Spleen (tissue), 13 donors: ENCODE measurements around the gene OR4P4. TPM values are rescaled to one million over a fixed set of nuclear protein-coding genes. Genes with fewer than 3 reads are reported as not detected.

Experiments used
- DNase-seq: peaks from one replicate; pipeline ENCODE4 v3.0.0-alpha.2; 2020
- H3K27ac ChIP-seq, 8 donors: fragments of 200-600 bp; sonication (generic) in 7 of 8; 1 replicate in 4 of 8; 2 replicates in 4 of 8; pipeline versions ENCODE4 v1.5.0 to v1.8.0; 2016 to 2021; ENCODE audit warnings: inconsistent platforms in 4 of 8, mild to moderate bottlenecking in 4 of 8, moderate library complexity in 1 of 8
- H3K27me3 ChIP-seq, 7 donors: fragments of 200-600 bp; sonication (generic) in 6 of 7; replicated peaks in 1 of 7; 1 replicate in 4 of 7; 2 replicates in 3 of 7; pipeline versions ENCODE4 v1.5.0 to v1.8.0; 2016 to 2021; ENCODE audit warnings: inconsistent platforms in 3 of 7, mild to moderate bottlenecking in 1 of 7
- H3K36me3 ChIP-seq, 6 donors: fragments of 200-600 bp; sonication (generic) in 5 of 6; 1 replicate in 4 of 6; 2 replicates in 2 of 6; pipeline versions ENCODE4 v1.5.0 to v1.8.0; 2016 to 2021; ENCODE audit warnings: inconsistent platforms in 2 of 6
- H3K4me1 ChIP-seq, 6 donors: fragments of 200-600 bp; sonication (generic) in 5 of 6; 1 replicate in 3 of 6; 2 replicates in 3 of 6; pipeline versions ENCODE4 v1.5.0 to v1.8.0; 2016 to 2021; ENCODE audit warnings: inconsistent platforms in 3 of 6
- H3K4me3 ChIP-seq, 8 donors: fragments of 200-600 bp; sonication (generic) in 7 of 8; 1 replicate in 4 of 8; 2 replicates in 4 of 8; pipeline versions ENCODE4 v1.5.0 to v1.8.0; 2016 to 2021; ENCODE audit warnings: inconsistent platforms in 4 of 8, mild to moderate bottlenecking in 4 of 8, moderate library complexity in 2 of 8
- H3K9me3 ChIP-seq, 8 donors: fragments of 200-600 bp; sonication (generic) in 7 of 8; 1 replicate in 4 of 8; 2 replicates in 4 of 8; pipeline versions ENCODE4 v1.5.0 to v1.8.0; 2016 to 2021; ENCODE audit warnings: inconsistent platforms in 4 of 8
- CTCF ChIP-seq, 11 experiments: fragments of 200-600 bp in 7 of 11; fragments of 450-650 bp in 4 of 11; sonication (generic) in 4 of 11; IDR thresholded peaks in 8 of 11; conservative IDR thresholded peaks in 3 of 11; 1 replicate in 7 of 11; 2 replicates in 4 of 11; pipeline versions ENCODE4 v1.4.0 to v1.8.0; 2016 to 2021; ENCODE audit warnings: antibody characterized with exemption in 11 of 11, inconsistent platforms in 4 of 11, mild to moderate bottlenecking in 1 of 11
- POLR2A ChIP-seq, 3 donors: fragments of 450-650 bp; IDR thresholded peaks; one replicate each; pipeline ENCODE4 v1.5.1; 2017; ENCODE audit warnings: antibody characterized with exemption in 3 of 3, mild to moderate bottlenecking in 1 of 3
- POLR2AphosphoS5 ChIP-seq, 3 donors: sonication (generic); formaldehyde crosslinking; IDR thresholded peaks; one replicate each; pipeline ENCODE4 v1.5.1; 2017; ENCODE audit warnings: antibody characterized with exemption in 3 of 3
- WGBS, 5 donors: extraction: QIAGEN DNeasy Blood & Tissue Kit in 3 of 5; methylation state at CpG; one replicate each; pipeline versions ENCODE4 v1.1.5 to v1.1.7; 2013 to 2018; 5-methylcytosine and 5-hydroxymethylcytosine counted together
- intact Hi-C: fragments of 100-400 bp; cut with DNase I; formaldehyde crosslinking; loops from one replicate; pipeline ENCODE4 v1.15.0; 2023; ENCODE audit warnings: low total_unique reads
- long read RNA-seq, 2 donors: transcript quantifications; one replicate each; lab custom pipeline, GENCODE V29; 2026
- polyA plus RNA-seq, 3 donors: library from polyadenylated mRNA; stranded (reverse); fragments of 200-250 nt; gene quantifications; one replicate each; pipeline ENCODE4 v1.2.1, GENCODE V29; 2013
- total RNA-seq, 7 donors: library from RNA; depleted of rRNA in 3 of 7; stranded (reverse); fragments of >200 nt in 3 of 7; fragmentation: NEBNext Ultra II Directional in 4 of 7; extraction: Animal tissue kit (Norgen Biotek cat#: 25700) in 4 of 7; gene quantifications; one replicate each; pipeline versions ENCODE4 v1.1.0 to v1.2.1, GENCODE V29; 2016 to 2021
- donor health status: healthy with polysubstance abuse.
- donor health status: DM: no; HTN: no; CAD: no; lungs with moderate emphysema.
- donor health status: DM: no; HTN: no; CAD: no.
- donor health status: Bipolar disorder and iron deficiency.
- donor health status: healthy.
- donor health status: DM: no; HTN: no; CAD: no.
- donor health status: DM: yes; HTN: yes; CAD: no.

The OR4P4 gene
- not detected for total RNA-seq
- not detected for polyA plus RNA-seq
- long read RNA-seq, donor 1, result 0 reads
- long read RNA-seq, donor 2, result 0 reads

- H3K36me3 ChIP-seq, result no peaks in the 10 kb centered on the region
- DNase-seq, result no peak
- H3K9me3 ChIP-seq, result peaks cover 0 to 42% (median 0%) of the 10 kb centered on the region in 8 donors
- intact Hi-C loops, result no loop called here
- WGBS, 5 donors, result 42 to 50% (median 46%) methylated on average over 3 of the region's 3 CpGs
- H3K27me3 ChIP-seq, result no peaks in the 10 kb centered on the region
- no peak within 1 kb of the TSS for H3K4me3 ChIP-seq
- H3K27ac ChIP-seq, result no peak within 1 kb of the TSS
- TF ChIP-seq POLR2A (IDR thresholded peaks at IDR 0.05) (no peak), POLR2AphosphoS5 (IDR thresholded peaks at IDR 0.05) (no peak), CTCF (IDR thresholded peaks at IDR 0.05 in 8 of 11, conservative IDR thresholded peaks at IDR 0.05 in 3 of 11) (no peak)
- no peaks in the 10 kb centered on the region for H3K4me1 ChIP-seq
These were observed at the start of gene OR4P4 for GRCh38 chr11:55634813-55635212. Gene OR4P4 (plus strand): TSS chr11:55635113.

GRCh38 chr11:55607545-55607944 lies 27.4 kb upstream of the OR4P4 start, which contains the start of gene OR4C11:
Gene OR4C11 (minus strand): TSS chr11:55607645. CDS start chr11:55604373, 3,272 bp downstream.
- WGBS, 5 donors, result 43 to 57% (median 48%) methylated on average over 2 of the region's 2 CpGs
- Histone ChIP-seq H3K36me3 (no peaks in the 10 kb centered on the region), H3K9me3 (peaks cover 0 to 42% (median 0%) of the 10 kb centered on the region in 8 donors), H3K27me3 (no peaks in the 10 kb centered on the region), H3K4me1 (no peaks in the 10 kb centered on the region), H3K4me3 (no peak within 1 kb of the TSS), H3K27ac (no peak within 1 kb of the TSS)
- no peak for TF ChIP-seq CTCF (IDR thresholded peaks at IDR 0.05 in 8 of 11, conservative IDR thresholded peaks at IDR 0.05 in 3 of 11)
- TF ChIP-seq POLR2AphosphoS5 (IDR thresholded peaks at IDR 0.05), result no peak
- TF ChIP-seq POLR2A (IDR thresholded peaks at IDR 0.05), result no peak
- no peak for DNase-seq
- intact Hi-C loops, result no loop called here

- H3K36me3 ChIP-seq, result no peaks in the 10 kb centered on the region
- DNase-seq, result no peak
- intact Hi-C loops, result no loop called here
- H3K9me3 ChIP-seq, result peaks cover 0 to 85% (median 3%) of the 10 kb centered on the region in 8 donors
- TF ChIP-seq CTCF (IDR thresholded peaks at IDR 0.05 in 8 of 11, conservative IDR thresholded peaks at IDR 0.05 in 3 of 11) (no peak), POLR2A (IDR thresholded peaks at IDR 0.05) (no peak), POLR2AphosphoS5 (IDR thresholded peaks at IDR 0.05) (no peak)
- H3K27me3 ChIP-seq, result no peaks in the 10 kb centered on the region
- H3K4me3 ChIP-seq, result no peak overlapping the region
- no peak overlapping the region for H3K27ac ChIP-seq
- 69 to 88% (median 86%) methylated on average over 1 of the region's 1 CpG for WGBS, 5 donors
- no peaks in the 10 kb centered on the region for H3K4me1 ChIP-seq
These were observed 10.4 kb upstream of the OR4P4 start for GRCh38 chr11:55624531-55624930.

GRCh38 chr11:55648027-55648426 lies 13.1 kb downstream of the OR4P4 start, which contains the start of gene OR4S2:
Gene OR4S2 (plus strand): TSS chr11:55648327. CDS start chr11:55650904, 2,577 bp downstream.
- 74 to 88% (median 80%) methylated on average over 2 of the region's 2 CpGs for WGBS, 5 donors

More at GRCh38 chr11:55648027-55648426, 13.1 kb downstream of the OR4P4 start, which contains the start of gene OR4S2:
- H3K4me1 ChIP-seq, result no peaks in the 10 kb centered on the region
- H3K27me3 ChIP-seq, result no peaks in the 10 kb centered on the region
- DNase-seq, result no peak
- no peaks in the 10 kb centered on the region for H3K36me3 ChIP-seq
- no peak within 1 kb of the TSS for H3K4me3 ChIP-seq
- no peak within 1 kb of the TSS for H3K27ac ChIP-seq
- intact Hi-C loops, result no loop called here
- TF ChIP-seq CTCF (IDR thresholded peaks at IDR 0.05 in 8 of 11, conservative IDR thresholded peaks at IDR 0.05 in 3 of 11) (no peak), POLR2AphosphoS5 (IDR thresholded peaks at IDR 0.05) (no peak), POLR2A (IDR thresholded peaks at IDR 0.05) (no peak)
- H3K9me3 ChIP-seq, result peaks cover 0 to 34% (median 0%) of the 10 kb centered on the region in 8 donors
